ENCODE results near the gene JPH3.

JPH3 gene

DNA sequence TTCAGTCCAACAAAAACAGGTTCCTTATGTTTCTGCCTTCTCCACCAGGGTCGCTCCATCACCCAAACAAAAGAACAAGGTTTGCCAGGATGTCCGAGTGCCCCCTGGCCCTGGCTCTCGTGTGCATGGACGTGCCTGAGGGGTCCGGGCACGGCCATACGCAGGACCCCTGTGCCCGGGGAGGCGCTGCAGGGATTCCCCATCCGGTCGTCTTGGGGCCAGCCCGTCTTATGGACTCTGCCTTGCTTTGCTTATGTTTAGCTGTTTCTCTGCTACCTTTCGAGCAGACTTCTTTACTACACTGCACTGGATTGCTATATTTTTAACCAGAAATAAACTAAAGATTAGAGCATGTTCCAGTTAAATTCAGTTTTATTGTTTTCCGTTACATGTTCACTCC lies 95.5 kb downstream of the JPH3 start:
- no peak for DNase-seq (ENCODE audit: low read depth)

- DNase-seq (ENCODE audit: low read depth): no peak
Measured at GRCh38 chr16:87698241-87698640, 95.9 kb downstream of the JPH3 start.

GRCh38 chr16:87698676-87699199 lies 96.4 kb downstream of the JPH3 start:
- no peak for DNase-seq (ENCODE audit: low read depth)

GRCh38 chr16:87700406-87701077 lies 98.2 kb downstream of the JPH3 start:
- no peak for DNase-seq (ENCODE audit: low read depth)

DNA sequence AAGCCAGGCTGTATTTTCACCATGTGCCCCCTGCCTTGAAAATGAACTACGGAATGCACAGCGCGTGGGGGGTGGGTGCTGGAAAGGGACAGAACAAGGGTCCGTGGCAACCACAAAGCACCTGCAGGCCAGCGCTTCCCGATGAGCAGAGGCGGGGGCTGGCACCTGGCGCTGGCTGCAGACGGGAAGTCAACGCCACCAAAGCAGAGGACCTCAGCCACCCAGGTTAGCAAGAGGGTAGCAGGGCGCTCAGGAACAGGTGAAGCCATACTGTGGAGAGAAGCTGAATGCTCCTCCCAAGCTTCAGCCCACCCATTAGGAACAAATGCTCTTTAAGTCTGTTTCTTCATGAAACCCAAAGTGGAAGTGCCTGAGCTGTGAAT lies 98.8 kb downstream of the JPH3 start:
- DNase-seq (ENCODE audit: low read depth): no peak

DNA sequence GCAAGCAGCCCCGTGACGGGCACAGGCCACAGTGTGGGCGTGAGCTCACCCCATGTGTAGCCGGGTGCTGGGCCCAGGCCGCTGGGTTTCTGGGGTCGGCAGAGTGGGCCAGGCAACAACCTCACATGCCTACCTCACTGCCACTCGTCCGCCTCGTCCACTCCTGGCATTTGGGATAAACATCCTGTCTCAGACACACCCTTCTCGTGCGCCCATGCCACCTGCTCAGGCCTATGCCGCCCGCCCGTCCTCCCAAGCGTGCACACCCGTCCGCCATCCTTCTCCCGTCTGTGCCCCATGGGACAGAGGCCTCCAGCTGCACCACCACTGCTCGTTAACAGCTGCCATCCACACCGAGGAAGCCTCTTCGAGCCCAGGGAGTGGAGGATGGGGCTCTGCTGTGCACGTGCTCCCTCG lies 99.2 kb downstream of the JPH3 start:
- no peak for DNase-seq (ENCODE audit: low read depth)

GRCh38 chr16:87702325-87702811 lies 100.1 kb downstream of the JPH3 start:
- no peak for DNase-seq (ENCODE audit: low read depth)

GRCh38 chr16:87703071-87703470 lies 100.8 kb downstream of the JPH3 start:
- no peak for DNase-seq (ENCODE audit: low read depth)

GRCh38 chr16:87703835-87704375 lies 101.6 kb downstream of the JPH3 start:
- no peak for DNase-seq (ENCODE audit: low read depth)

GRCh38 chr16:87704754-87705353 lies 102.5 kb downstream of the JPH3 start:
- no peak for DNase-seq (ENCODE audit: low read depth)

DNA sequence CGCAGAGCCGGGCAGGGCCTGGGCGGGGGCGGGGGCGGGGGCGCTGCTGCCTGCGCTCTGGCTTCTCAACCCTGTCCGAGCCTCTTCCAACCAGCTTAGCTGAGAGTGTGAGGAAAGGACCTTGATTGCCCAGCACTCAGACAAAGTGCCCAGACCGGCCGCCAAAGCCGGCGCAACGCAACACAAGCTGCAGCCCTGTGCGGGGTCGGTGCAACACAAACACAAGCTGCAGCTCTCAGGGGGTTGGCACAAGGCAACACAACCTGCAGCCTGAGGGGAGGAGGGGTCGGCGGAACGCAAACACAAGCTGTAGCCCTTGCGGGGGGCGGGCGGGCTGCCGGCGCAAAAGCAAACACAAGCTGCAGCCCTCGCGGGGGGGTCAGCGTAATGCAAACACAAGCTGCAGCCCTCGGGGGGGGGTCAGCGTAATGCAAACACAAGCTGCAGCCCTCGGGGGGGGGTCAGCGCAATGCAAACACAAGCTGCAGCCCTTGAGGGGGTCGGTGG lies 103.5 kb downstream of the JPH3 start:
- DNase-seq (ENCODE audit: low read depth): no peak

- no peak for DNase-seq (ENCODE audit: low read depth)
Measured at GRCh38 chr16:87706278-87707000, 104.1 kb downstream of the JPH3 start.

DNA sequence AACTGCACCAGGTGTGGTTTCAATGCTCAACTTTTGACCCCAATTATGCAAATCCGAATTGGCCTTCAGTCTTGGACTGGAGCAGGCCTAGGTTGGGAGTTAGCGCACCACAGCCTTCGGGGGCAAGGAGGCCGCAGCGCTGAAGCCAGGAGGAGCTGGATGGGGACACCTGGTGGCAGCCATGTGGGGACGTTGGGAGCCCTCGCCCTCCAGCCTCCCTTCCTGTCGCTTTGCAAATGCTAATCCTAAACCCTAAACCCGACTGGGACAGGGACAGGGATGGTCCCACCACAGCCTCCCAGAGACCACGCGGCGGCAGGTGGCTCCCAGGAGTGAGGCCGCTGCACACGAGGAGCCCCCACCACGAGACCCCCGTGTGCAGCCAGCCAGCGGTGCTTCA lies 104.8 kb downstream of the JPH3 start:
- DNase-seq (ENCODE audit: low read depth): no peak

DNA sequence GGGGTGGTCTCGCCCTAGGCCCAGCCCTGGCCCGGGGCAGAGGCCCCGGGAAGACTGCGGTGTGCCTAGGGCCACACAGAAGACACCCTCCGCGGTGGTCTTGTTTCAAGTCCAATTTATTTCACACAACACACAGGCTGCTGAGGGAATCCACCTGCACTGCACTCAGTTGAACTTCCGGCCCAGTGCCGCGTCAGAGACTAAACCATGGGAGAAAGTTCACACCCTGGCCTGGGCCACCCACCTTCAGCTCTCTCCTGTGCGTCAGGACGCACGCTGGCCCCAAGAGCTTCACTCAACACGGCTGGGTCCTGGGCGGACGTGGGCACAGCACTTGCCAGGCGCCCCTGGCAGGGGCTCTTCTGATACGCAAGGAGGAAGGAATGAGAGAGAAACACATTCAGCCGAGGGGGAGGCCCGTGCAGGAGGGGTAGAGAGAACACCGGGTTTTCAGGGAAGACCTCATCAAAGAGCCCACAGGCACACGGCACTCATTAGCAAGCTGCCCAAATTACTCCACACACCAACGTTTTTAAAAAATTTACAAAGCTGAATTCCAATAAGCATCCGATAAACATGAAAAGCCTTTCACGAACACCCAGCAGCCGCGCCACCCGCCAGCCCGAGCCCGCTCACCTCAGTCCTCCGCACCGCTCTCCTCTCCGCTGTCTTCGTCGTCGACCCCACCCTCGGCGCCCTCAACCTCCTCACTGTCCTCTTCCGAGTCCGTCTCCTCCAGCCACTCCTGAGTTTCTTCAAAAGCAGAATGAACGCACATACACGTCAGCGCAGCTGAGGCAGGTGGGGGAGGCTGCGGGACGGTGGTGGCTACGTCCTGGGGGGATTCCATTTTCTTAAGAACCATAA lies 105.6 kb downstream of the JPH3 start:
- no peak for DNase-seq (ENCODE audit: low read depth)

- no peak for DNase-seq (ENCODE audit: low read depth)
Measured at GRCh38 chr16:87708881-87709638, 106.8 kb downstream of the JPH3 start.

DNA sequence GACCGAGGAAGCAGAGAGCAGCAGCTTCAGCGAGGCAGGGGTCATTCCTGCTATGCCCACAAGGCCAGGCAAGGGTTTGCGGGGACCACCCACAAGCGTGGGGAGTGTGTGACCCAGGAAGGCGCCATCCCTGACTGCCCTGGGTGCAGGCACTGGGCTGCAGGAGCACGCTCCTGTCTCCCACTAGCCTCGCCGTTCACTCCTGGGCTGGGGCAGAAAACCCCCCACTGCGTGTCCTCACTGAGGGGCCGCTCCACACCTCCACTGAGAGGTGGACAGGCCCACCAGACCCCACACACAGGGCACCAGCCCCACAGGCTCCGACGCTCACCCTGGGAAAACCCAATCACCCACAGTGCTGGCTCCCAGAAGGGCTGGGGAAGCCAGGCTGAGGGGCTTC lies 107.4 kb downstream of the JPH3 start:
- no peak for DNase-seq (ENCODE audit: low read depth)

GRCh38 chr16:87710887-87711286 lies 108.6 kb downstream of the JPH3 start:
- DNase-seq (ENCODE audit: low read depth): no peak

DNA sequence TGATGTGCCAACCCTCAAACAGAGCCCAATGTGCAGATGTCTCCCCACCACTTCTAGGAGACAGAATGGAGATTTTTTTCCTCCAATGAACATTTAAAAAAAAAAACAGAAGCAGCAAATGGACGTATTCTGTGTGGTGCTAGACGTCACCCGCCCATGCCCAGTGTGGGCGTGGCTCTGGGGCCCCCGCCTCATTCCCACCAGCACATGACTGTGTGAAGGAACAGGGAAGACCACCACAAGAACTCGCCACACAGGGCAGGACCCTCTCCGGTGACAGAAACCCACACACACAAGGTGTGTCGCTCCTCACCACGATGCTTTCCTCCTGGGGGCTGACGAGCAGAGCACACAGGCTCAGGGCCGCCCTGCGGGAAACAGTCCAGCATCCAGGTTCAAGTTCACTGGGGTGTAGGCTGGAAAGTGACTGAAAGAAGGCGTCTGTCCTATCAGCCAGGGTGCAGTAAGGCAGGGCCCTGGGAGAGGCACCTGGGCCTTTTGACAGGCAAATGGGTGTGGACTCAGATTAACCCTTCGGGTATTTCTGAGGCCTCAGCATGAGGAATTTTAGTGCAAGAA lies 110.0 kb downstream of the JPH3 start:
- DNase-seq (ENCODE audit: low read depth): no peak

GRCh38 chr16:87713451-87714229 lies 111.3 kb downstream of the JPH3 start:
- no peak for DNase-seq (ENCODE audit: low read depth)

DNA sequence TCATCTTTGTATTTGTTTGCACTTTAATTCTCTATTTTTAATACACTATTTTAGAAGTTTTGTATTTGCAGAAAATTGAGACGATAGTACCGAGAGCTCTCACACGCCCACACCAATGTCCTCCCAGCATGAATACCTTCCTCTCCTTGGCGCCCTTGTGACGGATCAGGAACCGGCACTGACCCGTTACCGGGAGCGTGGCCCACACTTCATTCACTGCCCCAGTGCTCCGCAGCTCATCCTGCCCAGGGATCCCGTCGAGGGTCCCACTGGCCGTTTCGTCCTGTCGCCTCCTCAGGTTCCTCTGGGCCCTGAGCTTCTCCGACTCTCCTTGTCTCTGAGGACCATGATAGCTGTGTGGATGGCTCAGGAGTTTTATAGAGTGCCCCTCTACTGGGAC lies 112.9 kb downstream of the JPH3 start:
- no peak for DNase-seq (ENCODE audit: low read depth)
